GM19467 (cell line): ENCODE results near the gene SMC3.
"Not testable (repeated sequence)": the region's sequence is repeated elsewhere in the genome, so short reads cannot be mapped to it uniquely, and the experiment has no call there.

Experiments
- ATAC-seq: cut with Tn5 transposase; IDR thresholded peaks from one replicate; pipeline ENCODE4 v1.9.1; 2021; ENCODE audit warnings: mild to moderate bottlenecking, moderate library complexity; ENCODE audit not compliant: unreplicated experiment

The SMC3 gene

DNA sequence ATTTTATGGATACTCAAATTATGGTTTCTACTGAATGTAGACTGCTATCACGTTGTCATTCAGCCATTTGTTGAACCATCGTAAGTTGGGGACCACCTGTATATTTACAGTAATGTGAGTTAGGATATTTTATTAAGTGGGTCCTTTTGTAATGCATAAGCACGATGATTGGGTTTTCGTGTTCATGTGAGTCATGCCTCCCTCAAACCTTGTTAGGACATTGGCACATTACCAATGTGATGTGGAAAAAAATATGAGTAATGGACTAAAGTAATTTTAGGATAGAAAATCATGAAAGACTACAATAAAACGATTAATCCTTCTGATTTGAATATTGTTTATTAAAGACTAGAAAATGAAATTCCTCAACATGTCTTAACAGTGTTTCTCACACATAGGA is 8.7 kb downstream of the SMC3 start:
- ATAC-seq: no peak

DNA sequence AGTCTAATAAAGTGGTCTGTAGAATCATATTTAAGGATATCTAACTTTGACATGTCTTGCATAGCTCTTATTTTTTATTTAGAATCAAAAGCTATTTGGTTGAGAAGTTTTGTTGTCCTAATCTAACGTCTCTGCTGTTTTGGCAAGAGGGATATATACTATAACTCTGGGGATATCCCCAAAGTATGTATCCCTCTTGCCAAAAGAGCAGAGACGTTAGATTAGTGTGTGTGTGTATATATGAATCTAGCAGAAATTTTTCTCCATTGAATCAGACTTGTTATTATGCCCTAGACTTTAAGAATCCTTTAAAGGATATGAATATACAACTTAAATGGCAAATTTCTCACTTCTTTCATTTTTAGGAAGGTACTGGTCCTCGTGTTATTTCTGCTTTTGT is 9.6 kb downstream of the SMC3 start:
- no peak for ATAC-seq

DNA sequence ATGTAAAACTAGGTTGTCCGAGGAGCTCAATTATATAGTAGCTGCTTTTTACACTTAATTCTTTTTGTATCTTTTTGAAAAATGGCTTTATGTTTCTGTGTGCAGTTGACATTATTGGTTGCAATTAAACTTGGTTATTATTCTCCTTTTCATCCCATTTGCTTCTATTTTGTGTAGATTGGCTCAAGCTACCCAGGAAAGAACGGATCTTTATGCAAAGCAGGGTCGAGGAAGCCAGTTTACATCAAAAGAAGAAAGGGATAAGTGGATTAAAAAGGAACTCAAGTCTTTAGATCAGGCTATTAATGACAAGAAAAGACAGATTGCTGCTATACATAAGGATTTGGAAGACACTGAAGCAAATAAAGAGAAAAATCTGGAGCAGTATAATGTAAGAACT is 16.5 kb downstream of the SMC3 start:
- no peak for ATAC-seq

DNA sequence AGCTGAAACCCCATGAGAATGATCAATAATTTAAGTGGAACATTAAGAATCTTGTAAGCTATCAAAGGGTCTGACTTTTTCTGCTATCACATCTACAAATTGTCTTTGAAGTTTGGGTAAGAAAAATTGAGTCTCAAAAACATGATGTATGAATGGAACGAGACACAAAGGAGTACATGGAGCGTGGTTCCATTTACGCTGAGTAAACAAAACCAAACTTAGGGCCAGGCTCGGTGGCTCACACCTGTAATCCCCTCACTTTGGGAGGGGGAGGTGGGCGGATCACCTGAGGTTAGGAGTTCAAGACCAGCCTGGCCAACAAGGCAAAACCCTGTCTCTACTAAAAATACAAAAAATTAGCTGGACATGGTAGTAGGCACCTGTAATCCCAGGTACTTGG is 24.3 kb downstream of the SMC3 start:
- no peak for ATAC-seq

DNA sequence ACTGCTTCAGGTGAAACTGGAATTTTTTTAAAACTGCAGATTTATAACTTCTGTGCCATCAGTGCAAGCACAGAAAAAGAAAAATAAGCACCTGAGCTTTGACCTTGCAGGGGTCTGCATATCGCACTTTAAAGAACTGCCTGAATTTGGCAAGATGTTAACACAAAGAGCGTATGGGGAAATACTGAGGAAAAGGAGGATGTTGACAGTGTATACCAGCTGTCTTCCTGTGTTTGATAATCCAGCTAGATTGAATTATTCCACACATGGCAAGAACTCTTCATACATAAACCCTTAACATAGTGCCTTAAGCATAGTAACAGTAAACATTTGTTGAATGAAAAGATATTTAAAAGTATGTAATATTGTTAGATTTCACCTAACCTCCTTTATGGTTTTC is 30.0 kb downstream of the SMC3 start:
- no peak for ATAC-seq

DNA sequence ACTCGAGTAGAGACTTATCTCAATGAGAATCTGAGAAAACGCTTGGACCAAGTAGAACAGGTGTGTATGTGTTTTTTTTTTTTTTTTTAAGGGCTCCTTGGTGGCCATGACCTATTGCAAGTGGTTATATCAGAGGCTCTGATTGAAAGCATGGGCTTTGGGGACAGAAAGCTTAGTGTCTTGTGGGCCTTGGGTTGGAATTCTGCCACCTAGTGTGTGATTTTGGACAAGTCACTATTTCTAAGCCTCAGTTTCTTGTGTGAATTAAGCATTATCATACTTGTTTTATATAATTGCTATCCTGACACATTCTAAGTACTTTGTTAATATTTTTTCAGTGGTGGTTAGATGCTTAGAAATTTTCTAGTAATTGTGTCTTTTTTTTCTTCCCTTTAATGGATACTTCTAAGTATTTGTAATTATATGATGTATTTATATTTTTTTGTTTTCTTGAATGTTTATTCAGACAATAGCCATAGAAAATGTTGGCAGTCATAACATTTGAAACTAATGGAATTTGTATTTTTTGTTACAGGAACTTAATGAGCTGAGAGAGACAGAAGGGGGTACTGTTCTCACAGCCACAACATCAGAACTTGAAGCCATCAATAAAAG is 33.1 kb downstream of the SMC3 start:
- no peak for ATAC-seq

DNA sequence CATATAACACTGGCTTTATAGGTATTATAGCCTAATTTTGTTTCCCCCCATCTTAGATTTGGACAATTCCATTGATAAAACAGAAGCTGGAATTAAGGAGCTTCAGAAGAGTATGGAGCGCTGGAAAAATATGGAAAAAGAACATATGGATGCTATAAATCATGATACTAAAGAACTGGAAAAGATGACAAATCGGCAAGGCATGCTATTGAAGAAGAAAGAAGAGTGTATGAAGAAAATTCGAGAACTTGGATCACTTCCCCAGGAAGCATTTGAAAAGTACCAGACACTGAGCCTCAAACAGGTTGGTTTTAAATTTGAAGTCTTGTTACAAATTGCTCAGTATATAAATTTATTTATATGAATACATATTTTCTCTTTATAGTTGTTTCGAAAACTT is 34.1 kb downstream of the SMC3 start:
- no peak for ATAC-seq

DNA sequence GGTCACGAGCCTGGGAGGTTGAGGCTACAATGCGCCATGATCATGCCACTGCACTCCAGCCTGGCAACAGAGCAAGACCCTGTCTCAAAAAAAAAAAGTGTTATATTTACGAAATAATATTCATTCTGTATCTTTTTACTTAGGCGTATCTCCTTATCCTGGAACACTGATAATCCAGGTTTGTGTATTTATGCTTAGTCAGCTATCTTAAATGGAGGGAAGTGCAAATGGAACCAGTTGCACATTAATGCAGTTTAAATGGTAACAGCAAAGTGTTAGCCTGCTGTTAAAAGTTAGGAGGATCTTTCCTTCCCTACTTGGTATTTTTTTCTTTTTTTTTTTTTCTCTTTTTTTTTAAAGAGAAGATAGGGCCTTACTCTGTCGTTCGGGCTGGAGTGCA is 40.6 kb downstream of the SMC3 start:
- no peak for ATAC-seq

DNA sequence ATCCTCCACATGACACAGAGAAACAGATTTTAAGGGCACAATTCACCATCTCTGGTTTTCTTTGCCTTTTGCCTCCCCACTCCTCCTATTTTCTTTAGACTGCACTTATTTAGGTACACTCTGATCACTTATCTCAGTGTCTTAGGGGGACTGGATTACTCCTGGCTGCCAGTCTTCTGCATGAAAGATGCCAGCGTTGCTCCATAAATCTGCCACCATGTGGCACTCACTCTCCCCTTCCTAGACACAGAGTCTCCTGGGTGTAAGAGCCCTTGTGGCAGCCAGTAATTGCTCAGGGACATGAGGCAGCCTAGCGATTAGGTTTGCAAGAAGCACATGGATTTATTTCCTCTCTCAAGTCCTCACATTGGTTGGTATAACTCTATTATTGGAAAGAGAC is 42.1 kb downstream of the SMC3 start:
- no peak for ATAC-seq

DNA sequence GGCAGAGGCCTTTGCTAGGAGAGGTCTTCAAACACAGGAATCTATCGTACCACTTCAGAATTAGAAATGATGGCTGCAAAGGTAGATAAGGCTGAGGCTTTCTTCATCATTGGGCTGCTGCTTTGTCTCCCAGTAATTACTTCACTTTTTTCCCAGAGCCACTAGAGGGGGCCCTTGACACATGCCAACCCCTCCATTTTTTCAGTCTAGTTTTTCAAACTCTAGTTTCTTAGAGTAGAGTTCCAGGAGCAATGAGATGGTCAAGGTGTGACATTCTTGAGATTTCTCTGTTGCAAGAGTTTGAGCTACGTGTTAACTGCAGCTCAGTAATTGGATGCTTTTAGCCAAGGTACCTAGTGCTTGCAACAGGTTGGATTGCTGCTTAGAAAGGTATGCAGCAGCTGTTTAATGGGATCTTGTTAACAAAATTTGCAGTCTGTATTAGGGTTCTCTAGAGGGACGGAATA is 42.8 kb downstream of the SMC3 start:
- ATAC-seq: no peak

DNA sequence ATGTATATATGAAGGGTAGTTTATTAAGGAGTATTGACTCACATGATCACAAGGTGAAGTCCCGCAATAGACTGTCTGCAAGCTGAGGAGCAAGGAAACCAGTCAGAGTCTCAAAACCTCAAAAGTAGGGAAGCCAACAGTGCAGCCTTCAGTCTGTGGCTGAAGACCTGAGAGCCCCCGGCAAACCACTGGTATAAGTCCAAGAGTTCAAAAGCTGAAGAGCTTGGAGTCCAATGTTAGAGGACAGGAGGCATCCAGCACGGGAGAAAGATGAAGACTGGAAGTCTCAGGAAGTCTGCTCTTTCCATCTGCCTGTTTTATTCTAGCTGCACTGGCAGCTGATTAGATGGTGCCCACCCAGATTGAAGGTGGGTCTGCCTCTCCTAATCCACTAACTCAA is 43.3 kb downstream of the SMC3 start:
- ATAC-seq: not testable (repeated sequence)

DNA sequence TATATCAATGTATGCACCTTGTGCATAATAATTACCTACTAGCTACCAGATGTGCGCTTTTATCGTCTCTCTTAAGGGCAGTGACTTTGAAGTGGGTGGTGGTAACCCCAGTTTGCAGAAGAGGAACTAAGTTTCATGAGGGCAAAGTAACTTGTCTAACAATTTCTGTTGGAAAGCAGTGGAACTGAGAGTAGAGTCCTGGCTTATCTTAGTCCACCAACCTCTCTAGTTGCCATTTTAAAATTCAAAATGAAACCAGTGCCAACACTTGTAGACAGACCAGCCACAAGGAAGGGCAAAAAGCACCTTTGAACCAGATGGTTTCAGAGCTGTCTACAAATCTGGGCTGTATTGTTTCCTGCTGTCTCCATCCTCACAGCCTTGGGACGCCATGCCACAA is 44.6 kb downstream of the SMC3 start:
- ATAC-seq: peak; percentile 43

DNA sequence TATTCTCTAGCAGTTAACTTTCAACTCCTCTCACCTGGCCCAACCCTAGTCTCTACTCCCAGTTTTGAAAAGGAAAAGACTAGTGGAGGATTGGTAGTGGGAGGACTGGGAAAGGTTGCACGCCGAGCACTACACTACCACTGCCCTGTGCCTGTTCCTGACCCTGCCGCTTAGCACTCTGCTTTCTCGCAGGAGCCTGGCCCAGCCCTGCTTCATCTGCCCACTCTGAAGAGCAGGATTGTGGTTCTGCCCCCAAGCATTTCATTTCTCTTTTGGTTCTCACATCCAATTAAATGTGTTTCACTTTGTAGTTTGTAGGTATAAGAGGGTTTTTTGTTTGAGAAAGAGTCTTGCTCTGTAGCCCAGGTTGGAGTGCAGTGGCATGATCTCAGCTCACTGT is 45.1 kb downstream of the SMC3 start:
- no peak for ATAC-seq

DNA sequence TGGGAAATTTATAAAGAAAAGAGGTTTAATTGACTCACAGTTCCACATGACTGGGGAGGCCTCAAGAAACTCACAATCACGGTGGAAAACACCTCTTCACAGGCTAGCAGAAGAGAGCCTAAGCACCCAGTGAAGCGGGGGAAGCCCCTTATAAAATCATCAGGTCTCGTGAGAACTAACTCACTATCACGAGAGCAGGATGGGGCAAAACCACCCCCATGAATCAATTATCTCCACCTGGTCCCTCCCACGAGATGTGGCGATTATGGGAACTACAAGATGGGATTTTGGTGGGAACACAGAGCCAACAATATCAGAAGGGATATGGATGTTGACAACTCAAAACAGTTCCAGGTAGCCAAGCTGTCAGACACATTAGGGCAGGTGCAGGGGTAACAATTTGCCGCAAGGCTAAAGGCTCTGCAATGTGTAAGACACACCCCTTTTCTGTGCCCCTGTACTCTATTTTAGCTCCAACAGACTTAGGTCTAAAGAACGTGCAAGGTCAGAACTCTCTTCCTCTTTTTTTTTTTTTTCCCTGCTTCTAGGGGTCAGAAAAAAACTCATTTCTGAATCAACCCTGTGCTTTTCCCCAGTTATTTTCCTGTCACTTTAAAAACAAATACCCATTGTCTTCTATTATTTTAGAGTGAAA is 46.0 kb downstream of the SMC3 start:
- no peak for ATAC-seq

DNA sequence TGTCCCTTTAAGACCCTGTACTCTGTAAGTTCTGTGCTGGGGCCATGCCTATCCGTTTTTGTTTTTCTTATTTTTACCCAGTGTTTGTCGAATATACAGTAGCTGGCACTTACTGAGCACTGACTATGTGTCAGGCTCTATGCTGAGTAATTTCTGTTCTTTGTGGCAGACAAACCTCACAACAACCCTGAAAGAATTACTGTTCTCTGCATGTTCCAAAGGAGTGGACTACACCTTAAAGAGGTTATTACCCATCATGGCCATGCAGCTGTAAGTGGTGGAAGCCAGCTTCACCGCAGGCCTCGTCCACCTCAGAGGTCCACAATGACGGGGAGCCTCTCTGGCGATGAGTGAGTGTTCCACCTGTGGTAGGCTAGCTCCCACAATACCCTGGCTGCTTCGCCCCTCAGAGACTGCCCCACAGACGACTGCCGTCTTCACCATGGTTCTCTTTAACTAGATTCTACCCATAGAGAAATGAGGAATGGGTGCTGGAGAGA is 46.6 kb downstream of the SMC3 start:
- ATAC-seq: no peak

DNA sequence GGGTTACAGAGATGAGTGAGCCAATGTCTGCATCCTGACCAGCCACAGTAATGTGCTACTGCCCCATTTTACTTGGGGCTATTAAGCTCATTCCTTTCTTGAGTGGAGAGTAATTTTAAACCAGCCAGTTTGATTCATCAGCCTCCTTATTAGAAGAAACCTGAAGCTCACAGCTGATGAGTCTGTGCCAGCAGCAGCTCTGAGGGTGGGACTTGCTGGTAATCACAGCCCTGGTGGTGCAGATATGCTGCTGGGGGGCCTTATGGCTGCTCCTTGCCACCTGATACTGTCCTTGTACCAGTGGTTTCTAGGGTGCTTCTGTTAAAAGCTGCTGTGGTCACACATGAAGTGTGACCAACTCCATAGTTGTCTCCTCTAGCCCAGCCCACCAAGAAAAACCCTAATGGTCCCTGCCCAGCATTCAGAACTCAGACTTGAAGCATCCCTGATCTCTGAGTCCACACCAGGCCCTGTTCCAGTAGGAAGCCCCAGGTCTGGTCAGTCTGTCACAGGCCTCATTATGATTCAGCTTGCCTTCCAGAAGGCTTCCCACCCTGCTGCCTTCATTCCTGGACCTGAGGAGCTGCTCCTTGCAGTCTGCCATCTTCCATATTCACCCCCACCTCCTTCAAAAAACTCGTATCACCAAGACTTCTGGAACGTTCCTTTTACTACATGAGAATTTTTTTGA is 47.7 kb downstream of the SMC3 start:
- ATAC-seq: no peak

DNA sequence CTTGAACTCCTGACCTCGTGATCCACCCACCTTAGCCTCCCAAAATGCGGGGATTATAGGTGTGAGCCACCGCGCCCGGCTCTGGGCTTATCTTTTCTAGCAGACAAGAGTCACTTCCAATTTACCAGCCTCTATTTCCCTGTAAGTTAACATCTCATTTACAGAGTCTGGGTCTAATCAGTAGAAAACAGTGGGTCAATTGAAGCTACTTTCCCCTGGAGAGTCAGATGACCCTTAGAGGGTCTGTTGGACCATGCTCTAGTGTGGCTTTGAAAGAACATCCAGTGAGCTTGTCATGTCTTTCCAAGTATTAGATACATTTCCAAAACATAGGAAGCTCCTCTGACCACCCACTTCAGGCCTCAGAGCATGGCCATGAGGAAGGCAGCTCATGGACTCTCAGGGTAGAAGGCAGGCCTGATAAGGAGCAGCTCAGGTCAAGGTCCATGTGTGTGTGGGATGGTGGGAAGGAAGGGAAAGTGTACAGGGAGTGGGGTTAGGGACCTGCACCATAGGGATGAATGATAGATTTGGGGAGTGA is 49.1 kb downstream of the SMC3 start:
- no peak for ATAC-seq

DNA sequence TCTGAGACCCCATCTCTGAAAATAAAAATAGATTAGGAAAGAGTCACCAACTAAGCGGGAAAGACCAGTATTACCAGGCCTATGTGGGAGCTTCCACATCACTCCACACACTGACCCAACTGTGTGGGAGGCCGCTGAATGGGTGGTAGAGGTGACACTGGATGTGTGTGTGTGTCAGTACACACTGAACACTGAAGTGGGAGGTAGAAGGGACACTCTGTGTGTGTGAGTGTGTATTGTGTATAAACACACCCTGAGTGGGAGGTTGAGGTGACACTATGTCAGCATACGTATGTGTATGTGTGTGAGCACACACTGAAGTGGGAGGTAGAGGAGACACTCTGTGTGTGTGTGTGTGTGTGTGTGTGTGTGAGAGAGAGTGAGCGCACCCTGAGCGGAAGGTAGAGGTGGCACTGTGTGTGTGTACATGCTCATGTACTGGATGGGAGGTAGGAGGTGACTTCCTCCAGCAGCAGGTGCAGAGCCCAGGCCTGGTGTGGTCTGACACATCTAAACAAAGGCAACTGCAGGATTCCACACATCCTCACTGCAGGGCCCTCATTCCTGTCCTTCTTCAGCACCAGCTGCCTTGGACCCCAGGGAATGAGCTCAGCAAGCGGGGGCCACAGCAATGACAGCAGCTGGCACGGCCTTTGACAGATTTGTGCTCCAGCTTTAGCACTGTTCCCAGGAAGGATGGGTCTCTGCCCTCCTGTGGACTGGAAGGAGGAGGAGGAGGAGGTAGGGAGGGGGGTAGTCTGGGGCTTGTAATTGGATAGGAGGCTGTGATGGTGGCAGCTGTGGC is 50.1 kb downstream of the SMC3 start:
- ATAC-seq: no peak

DNA sequence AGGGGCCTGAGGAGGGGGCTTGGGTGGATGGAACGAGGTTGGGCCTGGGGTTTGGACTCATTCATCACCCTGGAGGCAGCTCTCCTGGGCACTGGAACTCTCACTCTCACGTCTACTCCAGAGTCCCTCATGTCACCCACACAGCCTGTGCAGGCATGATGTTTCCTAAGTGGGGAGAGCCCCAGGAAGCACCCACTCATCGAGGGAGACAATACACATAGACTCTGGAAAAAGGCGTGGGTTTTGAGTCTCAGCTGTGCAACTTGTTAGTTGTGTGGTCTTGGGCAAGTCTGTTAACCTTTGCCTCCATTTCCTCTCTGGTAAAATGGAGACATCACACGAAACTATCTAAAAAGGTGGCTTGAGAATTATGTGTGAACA is 50.7 kb downstream of the SMC3 start:
- no peak for ATAC-seq

DNA sequence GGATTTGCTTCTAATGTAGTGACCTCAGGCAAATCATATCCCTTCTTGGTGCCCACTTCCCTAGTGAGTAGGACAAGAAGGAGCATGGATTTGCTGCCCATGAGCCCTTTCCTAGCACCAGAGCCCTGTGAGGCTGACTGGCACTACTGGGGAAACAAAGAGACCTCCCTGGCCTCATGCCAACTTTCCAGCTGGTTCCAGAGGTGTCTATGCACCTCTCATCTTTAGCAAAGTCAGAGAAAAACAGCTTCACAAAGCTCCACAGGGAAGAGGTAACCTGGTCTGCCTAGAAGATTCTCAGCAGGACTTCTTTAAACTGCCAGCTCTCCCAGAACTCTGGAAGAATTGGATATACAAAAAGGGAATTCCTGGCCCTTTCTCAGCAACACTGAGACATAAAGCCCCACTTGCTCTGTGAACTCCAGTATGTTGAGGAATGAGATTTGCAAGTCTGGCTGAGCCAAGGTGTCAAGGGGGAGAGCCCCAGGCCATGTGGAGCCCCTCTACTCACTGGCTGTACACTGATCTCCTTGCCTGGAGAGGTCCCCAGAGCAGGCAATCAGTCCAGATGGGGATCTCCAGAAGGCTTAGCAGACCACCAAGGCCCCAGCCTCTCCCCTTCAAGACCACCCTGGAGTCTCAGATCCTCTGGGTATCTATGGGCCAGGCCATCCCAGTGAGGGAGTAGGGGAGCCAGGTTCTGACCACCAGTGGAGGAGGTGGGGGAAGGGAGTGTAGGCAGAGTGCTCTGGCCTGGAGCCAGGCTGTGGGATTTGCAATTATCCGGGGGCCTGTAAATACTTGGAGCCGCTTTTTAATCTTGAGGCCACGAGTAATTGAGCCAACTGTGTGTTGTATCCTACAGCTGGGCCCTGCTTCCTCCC is 52.3 kb downstream of the SMC3 start:
- no peak for ATAC-seq
